Parathyroid adenoma (tissue), 2 donors: ENCODE measurements around the gene MAGI2.

Experiments
- H2AFZ ChIP-seq: fragments of 300-600 bp; sonication (generic); one replicate; pipeline ENCODE4 v1.7.0; 2017; ENCODE audit warnings: antibody characterized with exemption, mild to moderate bottlenecking
- H3K27ac ChIP-seq: fragments of 300-600 bp; sonication (generic); one replicate; pipeline ENCODE4 v1.7.0; 2017
- H3K27me3 ChIP-seq: fragments of 300-600 bp; sonication (generic); one replicate; pipeline ENCODE4 v1.7.0; 2017; ENCODE audit warnings: low read length; ENCODE audit not compliant: control insufficient read depth, insufficient read depth
- H3K36me3 ChIP-seq: fragments of 300-600 bp; sonication (generic); one replicate; pipeline ENCODE4 v1.7.0; 2017; ENCODE audit warnings: low read length; ENCODE audit not compliant: control insufficient read depth, insufficient read depth
- H3K4me1 ChIP-seq: fragments of 300-600 bp; sonication (generic); one replicate; pipeline ENCODE4 v1.7.0; 2017; ENCODE audit warnings: control low read depth
- H3K4me2 ChIP-seq: fragments of 300-600 bp; sonication (generic); one replicate; pipeline ENCODE4 v1.7.0; 2017; ENCODE audit warnings: low read length
- H3K4me3 ChIP-seq: fragments of 300-600 bp; sonication (generic); one replicate; pipeline ENCODE4 v1.7.0; 2017; ENCODE audit warnings: low read depth, low read length
- H3K79me2 ChIP-seq: fragments of 300-600 bp; sonication (generic); one replicate; pipeline ENCODE4 v1.7.0; 2017; ENCODE audit warnings: control low read depth
- H3K9ac ChIP-seq: fragments of 300-600 bp; sonication (generic); one replicate; pipeline ENCODE4 v1.7.0; 2017; ENCODE audit warnings: mild to moderate bottlenecking
- H3K9me3 ChIP-seq: fragments of 300-600 bp; sonication (generic); one replicate; pipeline ENCODE4 v1.7.0; 2017; ENCODE audit warnings: low read length; ENCODE audit not compliant: control insufficient read depth
- CTCF ChIP-seq: fragments of 300-600 bp; sonication (generic); IDR thresholded peaks from one replicate; pipeline ENCODE4 v1.7.0; 2017; ENCODE audit warnings: antibody characterized with exemption, mild to moderate bottlenecking
- donor health status: primary hyperparathyroidism.

Gene MAGI2

GRCh38 chr7:78864339-78864738, 589.1 kb downstream of the MAGI2 start:
- no peaks in the 10 kb centered on the region for H3K27me3 ChIP-seq
- H3K9me3 ChIP-seq: no peaks in the 10 kb centered on the region
- no peak for TF ChIP-seq CTCF
- no peak overlapping the region for H3K27ac ChIP-seq
- H3K4me1 ChIP-seq: no peaks in the 10 kb centered on the region
- no peaks in the 10 kb centered on the region for H3K79me2 ChIP-seq
- H3K4me3 ChIP-seq: no peak overlapping the region
- H2AFZ ChIP-seq: no peak overlapping the region
- H3K4me2 ChIP-seq: no peak overlapping the region
- H3K36me3 ChIP-seq: no peaks in the 10 kb centered on the region
- no peak overlapping the region for H3K9ac ChIP-seq

- Histone ChIP-seq H3K79me2 (no peaks in the 10 kb centered on the region), H3K4me2 (no peak overlapping the region), H2AFZ (no peak overlapping the region), H3K9ac (no peak overlapping the region), H3K4me1 (no peaks in the 10 kb centered on the region), H3K36me3 (no peaks in the 10 kb centered on the region), H3K27me3 (no peaks in the 10 kb centered on the region), H3K27ac (no peak overlapping the region), H3K4me3 (no peak overlapping the region), H3K9me3 (no peaks in the 10 kb centered on the region)
- no peak for TF ChIP-seq CTCF
These were observed 590.2 kb downstream of the MAGI2 start for GRCh38 chr7:78863281-78863680.

GRCh38 chr7:78862411-78862900, 591.0 kb downstream of the MAGI2 start:
- Histone ChIP-seq H3K27ac (no peak overlapping the region), H3K9me3 (no peaks in the 10 kb centered on the region), H3K36me3 (no peaks in the 10 kb centered on the region), H3K27me3 (no peaks in the 10 kb centered on the region), H3K79me2 (no peaks in the 10 kb centered on the region), H3K9ac (no peak overlapping the region), H2AFZ (no peak overlapping the region), H3K4me2 (no peak overlapping the region), H3K4me3 (no peak overlapping the region), H3K4me1 (no peaks in the 10 kb centered on the region)
- no peak for TF ChIP-seq CTCF

- H3K27me3 ChIP-seq: no peaks in the 10 kb centered on the region
- H3K36me3 ChIP-seq: no peaks in the 10 kb centered on the region
- H3K27ac ChIP-seq: no peak overlapping the region
- H2AFZ ChIP-seq: no peak overlapping the region
- TF ChIP-seq CTCF: no peak
- H3K4me3 ChIP-seq: no peak overlapping the region
- H3K79me2 ChIP-seq: no peaks in the 10 kb centered on the region
- no peaks in the 10 kb centered on the region for H3K9me3 ChIP-seq
- no peak overlapping the region for H3K4me2 ChIP-seq
- H3K9ac ChIP-seq: no peak overlapping the region
- H3K4me1 ChIP-seq: no peaks in the 10 kb centered on the region
These were observed 600.5 kb downstream of the MAGI2 start for GRCh38 chr7:78852951-78853350.

GRCh38 chr7:78850093-78850740, 603.2 kb downstream of the MAGI2 start:
- Histone ChIP-seq H3K9me3 (no peaks in the 10 kb centered on the region), H3K27me3 (no peaks in the 10 kb centered on the region), H3K4me2 (no peak overlapping the region), H3K27ac (no peak overlapping the region), H3K4me3 (no peak overlapping the region), H3K9ac (no peak overlapping the region), H3K36me3 (no peaks in the 10 kb centered on the region), H3K4me1 (no peaks in the 10 kb centered on the region), H3K79me2 (no peaks in the 10 kb centered on the region), H2AFZ (no peak overlapping the region)
- TF ChIP-seq CTCF: no peak
